GM12872 (cell line): ENCODE measurements around the gene NHSL1.

ENCODE experiments used
- CTCF ChIP-seq: IDR thresholded peaks from 3 replicates; pipeline ENCODE4 v1.5.1; 2011; ENCODE audit warnings: low read depth, mild to moderate bottlenecking, low read length, moderate library complexity; ENCODE audit not compliant: insufficient read depth

The NHSL1 gene

DNA sequence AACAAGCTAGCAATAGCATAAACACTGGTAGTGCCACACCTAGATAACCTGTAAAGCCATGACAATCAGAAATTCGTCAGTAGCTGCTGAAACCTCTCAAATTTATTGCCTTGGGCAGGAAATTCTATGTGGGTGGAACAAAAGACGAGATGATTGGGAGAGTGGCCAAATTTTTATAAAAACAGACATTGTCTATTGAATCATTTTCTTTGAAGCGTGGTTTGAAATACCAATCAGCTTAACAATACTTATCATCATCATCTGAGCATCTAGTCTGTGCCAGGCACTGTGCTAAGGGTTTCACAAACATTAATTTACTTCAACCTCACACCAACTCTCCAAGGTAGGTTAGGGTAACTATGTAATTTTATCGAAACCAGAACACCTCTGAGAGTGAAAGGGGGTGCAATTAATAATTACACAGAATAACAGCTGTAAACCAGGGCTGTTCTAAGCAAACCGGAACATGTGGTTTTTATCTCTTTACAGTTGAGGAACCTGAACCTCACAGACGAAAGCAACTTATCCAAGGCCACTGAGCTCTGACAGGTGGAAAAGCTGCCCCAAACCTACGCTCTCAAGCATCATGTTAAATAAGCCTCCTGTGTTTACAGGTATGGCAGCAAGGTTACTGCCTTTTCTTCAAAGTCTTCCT, 43.4 kb downstream of the NHSL1 start:
- no peak for TF ChIP-seq CTCF

DNA sequence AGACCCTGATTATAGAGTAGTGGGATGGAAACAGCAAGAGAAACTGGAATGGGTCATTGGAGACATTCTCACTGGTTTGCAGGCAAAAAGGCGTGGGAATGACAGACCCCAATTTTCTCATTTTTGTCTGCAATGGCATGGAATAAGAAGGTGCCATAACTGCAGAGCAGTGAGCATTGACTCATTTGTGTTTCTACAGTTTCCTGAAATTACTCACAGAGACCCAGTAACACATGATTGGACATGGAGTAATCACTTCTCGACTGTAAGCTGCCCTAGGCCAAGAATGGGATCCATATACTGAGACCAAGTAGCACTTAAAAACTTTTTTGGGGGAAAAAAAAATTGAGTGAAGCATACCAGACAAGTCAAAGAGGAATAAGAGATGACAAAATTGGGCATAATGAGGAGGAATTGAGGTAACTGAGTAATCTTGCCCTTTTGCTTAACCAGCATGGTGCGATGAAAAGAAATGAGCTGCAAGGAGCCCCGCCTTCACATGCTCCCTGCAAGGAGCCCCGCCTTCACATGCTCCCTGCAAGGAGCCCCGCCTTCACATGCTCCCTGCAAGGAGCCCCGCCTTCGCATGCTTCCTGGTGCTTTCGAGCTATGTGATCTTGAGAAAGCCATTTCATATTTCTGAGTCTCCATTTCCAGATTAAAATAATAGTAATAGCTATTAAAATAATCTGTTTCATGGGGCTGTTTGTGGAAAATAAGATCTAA, 44.1 kb downstream of the NHSL1 start:
- TF ChIP-seq CTCF: no peak

DNA sequence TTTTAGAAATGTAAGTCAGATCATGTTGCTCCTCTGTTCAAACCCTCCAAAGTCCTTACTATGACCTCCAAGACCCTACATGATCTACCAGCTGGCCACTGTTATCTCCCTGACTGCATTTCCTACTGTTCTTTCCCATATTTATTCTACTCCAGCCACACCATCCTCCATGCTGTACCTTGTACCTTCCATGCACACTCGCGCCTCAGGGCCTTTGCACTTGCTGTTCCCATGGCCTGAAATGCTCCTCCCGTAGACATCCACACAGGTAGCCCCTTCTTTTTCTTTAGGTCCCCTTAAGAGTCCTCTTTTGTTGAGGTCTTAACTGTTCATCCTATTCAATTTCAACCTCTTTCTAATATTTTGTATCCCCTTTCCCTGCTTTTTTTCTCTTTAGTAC, 48.3 kb downstream of the NHSL1 start:
- TF ChIP-seq CTCF: no peak

DNA sequence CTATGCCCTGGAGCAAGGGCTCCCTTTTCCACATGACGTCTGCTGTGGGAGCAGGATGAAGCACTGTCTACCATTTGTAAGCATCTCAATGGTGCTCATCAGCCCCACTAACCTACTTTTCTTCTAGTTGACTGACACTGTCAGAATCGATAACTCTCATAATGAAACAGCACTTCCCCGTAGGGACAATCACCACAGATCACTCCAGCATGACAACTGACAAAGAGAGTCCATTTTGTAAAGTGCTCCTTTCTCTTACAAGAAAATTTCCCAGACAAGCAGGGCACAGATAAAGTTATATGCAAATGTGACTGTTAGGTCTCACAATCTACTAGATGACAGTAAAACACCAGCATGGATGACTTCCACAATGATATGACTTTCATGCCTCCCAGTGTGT, 48.8 kb downstream of the NHSL1 start:
- no peak for TF ChIP-seq CTCF

DNA sequence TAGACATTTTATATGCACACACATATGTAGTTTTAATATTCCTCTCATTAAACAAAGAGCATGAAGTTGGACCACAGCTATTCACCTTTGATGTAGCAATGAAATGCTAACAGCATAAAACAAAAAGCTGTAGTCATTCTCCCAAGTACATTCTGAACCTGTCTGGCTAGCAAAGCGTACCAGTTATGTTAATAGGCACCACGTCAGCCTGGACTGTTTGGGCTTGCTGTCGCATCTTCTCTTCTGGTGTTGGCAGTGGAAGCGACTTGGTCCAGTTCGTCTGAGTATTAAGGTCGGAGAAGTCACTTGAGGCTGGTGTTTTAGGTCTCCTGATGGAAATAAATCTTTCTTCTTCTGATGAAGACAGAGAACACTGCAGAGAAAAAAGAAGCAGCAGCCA, 52.5 kb downstream of the NHSL1 start:
- TF ChIP-seq CTCF: no peak

DNA sequence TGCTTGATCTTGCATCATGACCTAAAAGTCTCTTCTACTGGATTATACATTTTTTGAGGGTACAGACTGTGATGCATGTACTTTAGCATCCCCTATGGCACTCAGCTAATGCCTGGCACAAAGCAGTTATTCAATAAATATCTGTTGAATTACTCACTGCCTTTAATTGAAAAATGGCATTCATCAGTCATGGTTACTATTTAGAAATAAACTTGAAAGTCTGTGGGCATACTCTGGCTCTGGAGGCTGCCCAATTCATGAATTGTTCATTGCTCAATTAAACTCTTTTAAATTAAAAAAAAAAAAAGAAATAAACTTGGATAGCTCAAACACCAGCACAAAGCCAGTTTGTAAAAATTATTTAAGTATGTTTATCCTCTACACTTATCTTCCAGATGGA, 55.3 kb downstream of the NHSL1 start:
- TF ChIP-seq CTCF: no peak

DNA sequence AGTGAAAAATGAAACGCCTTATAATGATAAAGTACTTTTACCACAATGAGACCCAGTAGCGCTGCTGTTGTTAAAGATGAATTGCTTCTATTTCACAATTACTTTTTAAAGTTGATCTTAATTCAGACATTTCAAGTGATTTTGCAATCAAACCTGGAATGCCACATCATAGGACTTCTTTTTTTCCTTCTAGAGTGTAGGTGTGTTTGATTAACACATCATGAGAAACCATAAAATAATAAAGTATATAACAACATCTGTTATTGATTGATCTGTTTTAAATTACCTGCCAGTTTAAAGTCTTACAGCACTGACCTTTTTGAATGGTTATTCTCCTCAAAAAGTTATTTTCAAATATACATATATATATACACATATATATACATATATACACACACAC, 56.6 kb downstream of the NHSL1 start:
- no peak for TF ChIP-seq CTCF
